ENCODE results near the gene TTC39A.

Gene TTC39A

DNA sequence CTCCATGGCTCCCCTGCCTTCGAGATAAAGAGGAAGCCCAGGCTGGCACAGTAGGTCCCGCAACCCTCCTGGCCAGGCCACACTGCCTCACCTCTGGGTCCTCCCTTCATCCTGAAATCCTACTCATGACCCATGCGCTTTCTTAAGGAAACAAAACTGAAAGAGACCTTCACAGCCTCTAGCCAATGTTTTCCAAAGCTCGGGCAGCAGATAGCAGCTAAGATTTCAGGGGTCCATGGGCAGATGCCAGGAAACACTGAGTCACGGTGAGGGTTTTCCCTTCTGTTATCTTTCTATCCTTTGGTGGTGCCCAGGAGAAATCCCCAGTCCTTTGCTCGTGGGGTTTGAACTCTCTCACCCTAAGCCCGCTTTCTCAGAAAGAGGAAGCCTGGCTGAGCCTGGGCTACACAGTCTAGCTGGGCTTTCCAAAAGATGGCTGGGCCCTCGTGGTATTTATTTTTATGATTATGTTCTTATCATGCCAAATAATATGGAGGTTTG is 26.6 kb downstream of the TTC39A start:
- H3K9me3 ChIP-seq: no peaks in the 10 kb centered on the region
- no peak for DNase-seq (ENCODE audit: low spot score in 2 of 2)
- H3K36me3 ChIP-seq (replicated peaks): no peaks in the 10 kb centered on the region
- H3K27me3 ChIP-seq (ENCODE audit: low read depth): no peaks in the 10 kb centered on the region
- H3K4me3 ChIP-seq: no peak overlapping the region
- no peaks in the 10 kb centered on the region for H3K4me1 ChIP-seq
- in situ Hi-C loops (cut with MboI; ENCODE audit: low sequenced_read_pairs): no loop called here

DNA sequence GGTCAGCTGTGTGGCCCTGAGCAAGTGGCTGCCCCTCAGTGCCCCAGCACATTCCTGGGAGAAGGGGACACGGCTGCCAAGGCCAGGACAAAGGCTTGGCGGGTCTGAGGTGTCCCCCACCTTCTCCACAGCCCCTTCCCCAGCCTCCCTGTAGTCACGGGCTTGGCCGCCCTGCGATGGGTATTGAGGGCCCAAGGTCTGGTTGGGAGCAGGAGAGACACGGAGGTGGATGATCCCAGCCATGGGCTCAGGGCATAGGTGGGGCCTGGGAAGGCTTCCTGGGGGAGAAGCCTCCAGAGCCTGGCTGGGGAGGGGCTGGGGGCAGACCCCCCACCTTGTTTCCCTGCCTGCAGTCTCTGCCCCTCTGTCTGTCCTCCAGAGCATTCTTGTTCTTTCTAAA is 27.0 kb downstream of the TTC39A start:
- Histone ChIP-seq H3K36me3 (replicated peaks) (no peaks in the 10 kb centered on the region), H3K4me3 (no peak overlapping the region), H3K9me3 (no peaks in the 10 kb centered on the region), H3K27me3 (ENCODE audit: low read depth) (no peaks in the 10 kb centered on the region), H3K4me1 (no peaks in the 10 kb centered on the region)
- in situ Hi-C loops (cut with MboI; ENCODE audit: low sequenced_read_pairs): no loop called here
- DNase-seq (ENCODE audit: low spot score in 2 of 2): no peak

DNA sequence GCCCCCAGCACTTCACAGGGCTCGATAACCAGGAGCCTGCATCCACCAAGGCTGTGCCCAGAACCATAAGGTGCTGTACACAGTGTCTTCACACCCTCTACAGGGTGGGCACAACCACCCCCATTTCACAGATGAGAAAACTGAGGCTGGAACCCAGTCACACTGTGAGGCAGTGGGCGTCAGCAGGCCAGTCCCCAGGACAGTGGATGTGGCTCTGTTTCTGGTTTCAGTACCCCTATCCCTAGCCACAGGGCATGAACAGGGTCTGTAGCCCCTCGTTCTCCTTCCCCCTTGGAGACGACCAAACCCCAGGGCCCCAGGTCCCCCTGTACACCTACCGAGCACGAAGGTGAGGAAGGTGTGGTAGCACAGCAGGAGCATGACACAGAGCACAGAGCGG is 27.6 kb downstream of the TTC39A start:
- Histone ChIP-seq H3K4me1 (no peaks in the 10 kb centered on the region), H3K36me3 (replicated peaks) (no peaks in the 10 kb centered on the region), H3K4me3 (no peak overlapping the region), H3K9me3 (no peaks in the 10 kb centered on the region), H3K27me3 (ENCODE audit: low read depth) (no peaks in the 10 kb centered on the region)
- no peak for DNase-seq (ENCODE audit: low spot score in 2 of 2)
- in situ Hi-C loops (cut with MboI; ENCODE audit: low sequenced_read_pairs): no loop called here

DNA sequence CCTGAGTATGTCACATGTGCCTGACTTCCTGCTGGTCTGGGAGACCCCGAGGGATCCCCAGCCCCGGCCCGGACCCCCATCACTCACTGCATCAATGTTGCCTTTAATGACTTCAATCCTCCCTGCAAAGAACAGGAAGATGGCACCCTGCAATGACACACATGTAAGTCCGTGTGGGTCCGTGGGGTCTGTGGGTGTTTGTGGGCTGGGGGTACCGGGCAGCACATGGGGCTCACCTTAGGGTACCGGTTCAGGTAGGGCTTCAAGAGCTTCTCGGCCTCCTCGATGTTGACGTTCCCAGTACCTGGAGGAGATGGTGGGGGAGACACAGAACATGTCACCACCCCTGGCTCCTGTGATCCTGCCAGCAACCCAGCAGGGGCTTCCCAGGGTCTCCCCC is 28.1 kb downstream of the TTC39A start:
- H3K27me3 ChIP-seq (ENCODE audit: low read depth): no peaks in the 10 kb centered on the region
- no peaks in the 10 kb centered on the region for H3K9me3 ChIP-seq
- H3K4me1 ChIP-seq: no peaks in the 10 kb centered on the region
- in situ Hi-C loops (cut with MboI; ENCODE audit: low sequenced_read_pairs): no loop called here
- DNase-seq (ENCODE audit: low spot score in 2 of 2): no peak
- no peak overlapping the region for H3K4me3 ChIP-seq
- H3K36me3 ChIP-seq (replicated peaks): no peaks in the 10 kb centered on the region

DNA sequence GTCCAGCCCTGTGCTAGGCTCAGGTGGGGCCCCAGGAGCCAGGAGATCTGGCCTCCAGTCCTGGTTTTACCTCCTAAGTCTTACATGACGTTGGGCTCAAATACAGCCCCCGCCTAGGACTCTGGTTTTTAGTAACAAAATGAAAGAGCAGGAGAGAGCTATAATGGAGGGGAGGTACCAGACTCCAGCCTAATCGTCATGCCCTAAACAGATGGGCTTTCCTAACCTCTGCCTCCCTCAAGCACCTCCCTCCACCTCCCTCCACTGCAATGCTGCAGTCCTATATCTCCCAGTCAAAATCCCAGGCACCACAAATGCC is 28.6 kb downstream of the TTC39A start:
- no peak for DNase-seq (ENCODE audit: low spot score in 2 of 2)
- H3K4me1 ChIP-seq: no peaks in the 10 kb centered on the region; the same call in 1 of the 2 replicates
- H3K9me3 ChIP-seq: no peaks in the 10 kb centered on the region
- in situ Hi-C loops (cut with MboI; ENCODE audit: low sequenced_read_pairs): no loop called here
- H3K27me3 ChIP-seq (ENCODE audit: low read depth): no peaks in the 10 kb centered on the region
- H3K4me3 ChIP-seq: no peak overlapping the region
- H3K36me3 ChIP-seq (replicated peaks): no peaks in the 10 kb centered on the region

DNA sequence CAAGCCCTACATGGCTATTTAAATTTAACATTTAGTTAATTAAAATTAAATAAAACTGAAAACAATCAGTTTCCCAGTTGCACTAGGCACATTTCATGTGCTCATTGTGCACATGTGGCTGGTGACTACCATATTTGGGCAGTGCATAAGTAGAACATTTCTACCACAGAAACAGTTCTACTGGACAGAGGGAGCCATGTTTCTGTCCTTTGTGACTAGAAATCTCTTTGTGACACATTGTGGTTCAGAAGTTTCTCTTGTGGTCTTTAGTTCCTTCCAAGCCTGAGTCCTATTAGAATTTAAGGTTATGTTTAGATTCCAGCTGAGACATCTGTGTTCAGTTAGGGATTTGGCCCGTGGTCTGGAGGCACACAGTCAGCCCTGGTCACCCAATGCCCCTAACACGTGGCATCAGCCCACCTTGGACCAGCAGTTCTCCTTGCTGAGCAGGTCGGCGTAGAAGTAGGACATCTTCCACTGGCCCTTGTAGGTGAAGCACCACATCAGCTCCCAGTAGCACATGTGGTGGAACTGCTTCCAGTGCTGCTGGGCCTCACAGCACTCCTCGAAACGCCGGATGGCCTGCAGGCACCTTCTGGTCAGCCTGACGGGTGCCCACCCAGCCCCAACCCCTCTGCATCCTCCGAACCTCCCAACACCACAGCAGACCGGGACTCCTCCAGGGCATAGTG is 29.1 kb downstream of the TTC39A start:
- no peak for DNase-seq (ENCODE audit: low spot score in 2 of 2)
- no peaks in the 10 kb centered on the region for H3K27me3 ChIP-seq (ENCODE audit: low read depth)
- no peak overlapping the region for H3K4me3 ChIP-seq
- H3K4me1 ChIP-seq: peaks cover 3% of the 10 kb centered on the region
- H3K9me3 ChIP-seq: no peaks in the 10 kb centered on the region
- in situ Hi-C loops (cut with MboI; ENCODE audit: low sequenced_read_pairs): no loop called here
- H3K36me3 ChIP-seq (replicated peaks): no peaks in the 10 kb centered on the region

DNA sequence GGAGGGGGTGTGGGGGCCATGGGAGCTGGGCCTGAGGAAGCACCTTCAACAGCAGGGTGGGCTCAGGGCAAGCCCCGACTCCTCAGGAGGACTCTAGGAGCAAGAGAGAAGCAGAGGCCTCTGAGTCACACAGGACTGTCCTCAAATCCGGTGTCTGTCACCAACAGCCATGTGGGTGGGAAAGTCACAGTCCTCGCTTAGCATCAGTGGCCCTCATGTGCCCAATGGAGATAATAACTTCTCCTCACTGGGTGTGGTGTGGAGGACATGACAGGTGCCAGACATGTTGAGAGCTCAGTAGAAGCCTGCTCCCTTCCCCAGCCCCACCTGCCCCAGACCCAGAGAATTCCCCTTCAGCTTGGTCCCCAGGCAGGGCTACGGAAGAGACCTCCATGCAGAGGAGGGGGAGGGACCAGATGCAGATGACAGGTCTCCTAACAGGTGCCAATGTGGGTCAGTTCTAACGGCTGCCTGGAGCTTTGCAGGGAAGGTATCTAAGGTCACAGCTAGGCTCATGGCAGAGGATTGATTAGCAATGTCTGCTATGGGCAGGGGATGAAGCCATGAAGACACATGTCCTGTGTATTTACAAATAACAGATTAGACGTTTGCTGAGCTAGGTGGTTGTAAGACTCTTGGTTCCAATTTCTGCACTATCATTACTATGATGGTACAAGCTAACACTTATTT is 30.2 kb downstream of the TTC39A start:
- Histone ChIP-seq H3K9me3 (no peaks in the 10 kb centered on the region), H3K4me1 (peaks cover 3% of the 10 kb centered on the region), H3K27me3 (ENCODE audit: low read depth) (no peaks in the 10 kb centered on the region), H3K36me3 (replicated peaks) (no peaks in the 10 kb centered on the region), H3K4me3 (no peak overlapping the region)
- in situ Hi-C loops (cut with MboI; ENCODE audit: low sequenced_read_pairs): loop anchor here (10.0 kb wide), 1 partner anchor 105 kb away; no protein-coding TSS in a partner anchor
- no peak for DNase-seq (ENCODE audit: low spot score in 2 of 2)

DNA sequence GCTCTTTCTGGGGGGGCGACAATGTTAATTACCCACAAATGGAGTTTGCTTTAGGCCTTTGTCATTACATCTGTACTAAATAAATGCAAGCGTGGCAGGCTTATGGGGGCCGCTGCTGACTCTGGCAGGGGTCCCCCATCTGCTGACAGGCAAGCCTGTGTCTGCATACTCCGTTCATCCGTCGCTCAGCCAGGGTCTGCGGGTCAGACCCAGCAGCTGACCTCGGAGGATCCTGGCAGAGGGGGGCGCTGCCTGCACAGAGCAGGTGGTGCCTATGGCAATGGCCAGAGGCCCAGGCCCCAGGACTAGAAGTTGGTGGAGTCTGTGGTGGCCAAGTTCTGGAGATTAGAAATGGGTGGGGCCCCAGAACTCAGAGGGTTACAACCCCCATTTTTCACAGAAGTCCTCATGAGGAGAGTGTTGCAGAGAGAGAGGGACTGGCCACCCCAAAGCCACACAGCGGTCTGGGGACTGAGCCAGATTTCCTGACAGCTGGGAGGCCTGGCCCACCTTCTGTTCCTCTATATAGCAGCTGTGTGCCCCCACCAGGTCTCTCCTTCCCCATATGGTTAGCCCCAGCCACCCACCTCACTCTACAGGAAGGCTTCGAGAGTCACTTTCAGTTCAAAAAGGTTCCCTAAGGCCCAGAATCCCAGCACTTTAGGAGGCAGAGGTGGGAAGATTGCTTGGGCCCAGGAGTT is 31.0 kb downstream of the TTC39A start:
- peaks cover 3% of the 10 kb centered on the region for H3K4me1 ChIP-seq
- H3K27me3 ChIP-seq (ENCODE audit: low read depth): no peaks in the 10 kb centered on the region
- no peak for DNase-seq (ENCODE audit: low spot score in 2 of 2)
- H3K4me3 ChIP-seq: no peak overlapping the region
- in situ Hi-C loops (cut with MboI; ENCODE audit: low sequenced_read_pairs): loop anchor here (10.0 kb wide), 1 partner anchor 105 kb away; no protein-coding TSS in a partner anchor
- no peaks in the 10 kb centered on the region for H3K36me3 ChIP-seq (replicated peaks)
- no peaks in the 10 kb centered on the region for H3K9me3 ChIP-seq

DNA sequence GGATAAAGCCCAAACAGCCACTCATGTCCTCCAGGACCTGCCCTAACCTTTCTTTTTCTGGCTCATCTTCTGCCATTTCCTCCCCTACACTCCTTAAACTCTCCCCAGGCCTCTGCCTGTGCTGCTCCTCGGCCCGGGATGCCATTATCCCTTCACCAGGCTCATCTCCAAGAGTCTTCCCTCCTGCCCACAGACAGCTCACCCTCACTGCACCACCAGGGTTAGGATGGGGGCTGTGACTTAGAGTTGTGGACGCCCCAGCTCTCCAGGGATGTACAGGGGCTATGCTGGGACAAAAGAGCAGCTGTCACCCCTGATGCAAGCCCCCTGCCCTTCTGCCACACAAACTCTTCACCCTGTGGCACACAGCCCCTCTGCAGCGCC is 32.0 kb downstream of the TTC39A start:
- no peak for DNase-seq (ENCODE audit: low spot score in 2 of 2)
- Histone ChIP-seq H3K27me3 (ENCODE audit: low read depth) (no peaks in the 10 kb centered on the region), H3K4me1 (peaks cover 3% of the 10 kb centered on the region), H3K4me3 (no peak overlapping the region), H3K36me3 (replicated peaks) (no peaks in the 10 kb centered on the region), H3K9me3 (no peaks in the 10 kb centered on the region)
- in situ Hi-C loops (cut with MboI; ENCODE audit: low sequenced_read_pairs): loop anchor here (10.0 kb wide), 1 partner anchor 104 kb away; no protein-coding TSS in a partner anchor

DNA sequence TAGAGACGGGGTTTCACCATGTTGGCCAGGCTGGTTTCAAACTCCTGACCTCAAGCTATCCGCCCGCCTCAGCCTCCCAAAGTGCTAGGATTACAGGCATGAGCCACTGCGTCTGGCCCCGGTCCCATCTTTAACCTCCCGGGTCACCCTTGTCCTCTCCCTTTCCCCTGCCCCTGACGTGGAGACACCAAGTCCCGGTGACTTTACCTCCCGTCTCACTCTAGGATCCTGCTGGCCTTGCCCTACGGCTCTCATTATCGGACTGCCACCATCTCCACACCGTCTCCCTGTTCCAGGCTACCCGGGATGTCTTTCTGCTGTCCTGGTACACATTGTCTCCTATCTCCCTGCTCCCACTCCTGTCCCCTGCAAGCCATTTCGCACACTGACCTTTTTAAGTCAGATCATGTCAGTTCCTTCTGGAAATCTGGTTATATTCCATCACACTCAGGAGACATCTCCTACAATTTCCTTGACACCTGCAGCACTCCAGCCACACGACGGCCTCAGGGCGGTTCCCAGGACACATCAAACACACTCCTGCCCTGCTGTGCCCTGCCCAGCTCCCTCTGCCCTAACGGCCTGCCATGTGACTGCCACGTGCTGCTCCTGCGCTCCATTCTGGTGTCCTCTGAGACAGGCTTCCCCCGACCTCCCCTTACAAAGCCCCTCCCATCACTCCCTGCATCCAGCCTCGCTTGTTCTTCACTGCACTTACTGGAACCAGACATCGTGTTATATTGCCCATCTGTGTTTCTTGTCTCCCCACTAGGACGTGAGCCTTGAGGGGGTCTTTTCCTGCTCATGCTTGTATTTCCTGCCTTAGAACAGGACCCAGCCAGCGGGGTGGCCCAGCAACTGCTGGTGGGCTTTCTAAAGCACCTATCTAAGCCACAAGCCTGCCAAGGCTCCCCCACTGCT is 32.7 kb downstream of the TTC39A start:
- no peaks in the 10 kb centered on the region for H3K36me3 ChIP-seq (replicated peaks)
- no peak overlapping the region for H3K4me3 ChIP-seq
- no peaks in the 10 kb centered on the region for H3K27me3 ChIP-seq (ENCODE audit: low read depth)
- H3K9me3 ChIP-seq: no peaks in the 10 kb centered on the region
- no peak for DNase-seq (ENCODE audit: low spot score in 2 of 2)
- in situ Hi-C loops (cut with MboI; ENCODE audit: low sequenced_read_pairs): loop anchor here (10.0 kb wide), 1 partner anchor 103 kb away; no protein-coding TSS in a partner anchor
- peaks cover 3% of the 10 kb centered on the region for H3K4me1 ChIP-seq

DNA sequence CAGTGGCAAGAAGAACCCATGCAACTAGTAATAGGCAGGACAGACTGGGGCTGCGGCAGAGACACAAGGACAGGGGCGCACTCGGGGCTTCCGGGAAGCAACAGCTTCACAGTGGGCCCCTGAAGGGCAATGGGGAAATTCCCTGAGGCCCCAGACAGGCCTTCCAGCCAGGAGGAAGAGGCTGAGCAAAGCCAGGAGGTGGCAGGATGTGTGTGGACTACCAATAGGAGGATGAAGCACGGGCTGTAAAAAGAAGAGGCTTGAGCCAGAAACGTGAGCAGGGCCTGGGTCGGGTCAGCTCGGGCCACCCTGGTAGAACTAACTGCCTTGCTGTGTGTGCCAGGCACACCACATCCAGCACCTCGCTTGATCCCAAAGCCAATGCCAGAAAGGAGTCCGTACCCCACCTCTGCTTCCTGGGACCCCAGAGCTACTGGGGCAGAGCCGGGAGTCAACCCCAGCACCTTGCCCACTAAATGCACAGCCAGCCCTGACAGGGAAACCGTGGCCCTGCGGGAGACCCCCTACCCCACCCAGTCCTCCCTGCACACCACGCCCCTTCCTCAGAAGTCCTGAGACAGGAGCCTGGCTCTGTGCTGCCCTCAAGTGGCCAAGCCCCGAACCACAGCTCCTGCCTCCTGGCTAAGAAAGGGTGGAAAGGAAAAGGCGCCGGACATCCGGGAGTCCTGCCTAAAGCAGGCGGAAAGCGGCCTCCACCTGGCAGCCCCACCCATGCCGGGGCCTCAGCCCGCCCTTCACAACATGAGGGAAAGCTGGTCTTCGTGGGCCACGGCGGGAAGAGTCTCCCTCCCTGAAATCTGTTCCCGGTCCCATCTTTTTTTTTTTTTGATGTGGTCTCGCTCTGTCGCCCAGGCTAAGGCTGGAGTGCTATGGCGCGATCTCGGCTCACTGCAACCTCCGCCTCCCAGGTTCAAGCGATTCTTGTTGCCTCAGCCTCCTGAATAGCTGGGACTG is 33.7 kb downstream of the TTC39A start:
- no peaks in the 10 kb centered on the region for H3K36me3 ChIP-seq (replicated peaks)
- no peaks in the 10 kb centered on the region for H3K27me3 ChIP-seq (ENCODE audit: low read depth)
- in situ Hi-C loops (cut with MboI; ENCODE audit: low sequenced_read_pairs): loop anchor here (10.0 kb wide), 1 partner anchor 102 kb away; no protein-coding TSS in a partner anchor
- peaks cover 3% of the 10 kb centered on the region for H3K4me1 ChIP-seq
- no peak overlapping the region for H3K4me3 ChIP-seq
- H3K9me3 ChIP-seq: no peaks in the 10 kb centered on the region
- peak; percentile 79 to 94 for DNase-seq (ENCODE audit: low spot score in 2 of 2)

DNA sequence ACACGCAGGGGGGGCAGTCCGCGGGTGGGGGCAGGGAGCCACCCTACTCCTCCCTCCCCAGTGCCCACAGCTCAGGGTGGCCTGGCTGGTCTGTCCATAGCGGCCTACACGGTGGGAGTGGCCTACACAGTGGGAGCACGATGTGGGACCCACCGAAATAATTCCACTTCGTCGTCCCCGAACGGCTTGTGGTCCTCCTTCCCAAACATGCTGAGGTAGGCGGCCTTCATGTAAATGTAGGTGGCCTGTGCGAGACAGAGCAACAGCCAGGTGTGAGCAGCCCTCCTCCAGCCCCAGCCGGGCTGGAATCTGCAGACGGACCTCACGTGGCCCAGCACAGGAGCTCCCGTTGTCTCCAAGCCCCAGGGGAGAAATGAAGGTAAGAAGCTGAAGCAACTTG is 34.4 kb downstream of the TTC39A start:
- DNase-seq (ENCODE audit: low spot score in 2 of 2): no peak
- Histone ChIP-seq H3K4me3 (no peak overlapping the region), H3K27me3 (ENCODE audit: low read depth) (no peaks in the 10 kb centered on the region), H3K36me3 (replicated peaks) (no peaks in the 10 kb centered on the region), H3K9me3 (no peaks in the 10 kb centered on the region), H3K4me1 (peaks cover 3% of the 10 kb centered on the region)
- in situ Hi-C loops (cut with MboI; ENCODE audit: low sequenced_read_pairs): loop anchor here (10.0 kb wide), 1 partner anchor 101 kb away; no protein-coding TSS in a partner anchor
